Measurements from ENCODE around the gene PARP14.
"Not testable (repeated sequence)": the region's sequence is repeated elsewhere in the genome, so short reads cannot be mapped to it uniquely, and the experiment has no call there.

The PARP14 gene

DNA sequence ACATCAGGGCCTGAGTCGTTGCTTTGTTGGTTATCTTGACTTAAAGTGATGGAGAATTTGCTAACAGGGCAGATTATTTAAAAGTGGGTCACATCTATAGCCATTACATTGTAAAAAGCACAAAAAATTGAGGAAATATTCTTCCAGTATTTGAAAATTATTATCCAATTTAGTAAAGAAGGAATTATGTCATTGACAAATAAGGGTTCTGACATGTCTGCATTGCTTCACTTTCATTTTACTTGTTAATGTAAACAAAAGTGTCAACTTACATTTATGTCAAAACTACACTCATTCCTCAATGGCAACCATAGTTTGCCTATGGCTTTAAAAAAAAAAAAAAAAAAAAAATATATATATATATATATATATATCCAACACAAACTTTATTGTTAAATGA lies 3.4 kb upstream of the PARP14 start:
- DNase-seq, result no peak

DNA sequence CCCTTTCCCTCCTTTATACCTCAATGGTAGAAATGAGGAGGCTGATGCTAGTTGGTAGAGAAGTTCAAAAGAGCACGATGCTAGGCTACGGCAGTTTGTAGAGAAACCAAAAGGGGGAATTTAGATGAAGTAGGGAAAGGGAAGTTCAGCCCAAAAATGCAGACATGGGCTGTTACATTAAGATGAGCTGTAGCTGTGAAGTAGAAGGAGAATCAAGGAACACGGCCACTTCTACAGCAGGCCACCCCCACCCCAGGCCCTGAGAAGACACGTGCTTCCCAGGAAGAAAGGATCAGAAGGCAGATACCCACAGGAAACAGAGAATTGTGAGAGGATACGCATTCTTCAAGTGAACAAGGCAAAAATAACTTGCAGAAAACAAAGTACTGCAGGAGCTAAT lies 2.1 kb upstream of the PARP14 start:
- DNase-seq, result peak in 1 of 2 donors; percentile 10

DNA sequence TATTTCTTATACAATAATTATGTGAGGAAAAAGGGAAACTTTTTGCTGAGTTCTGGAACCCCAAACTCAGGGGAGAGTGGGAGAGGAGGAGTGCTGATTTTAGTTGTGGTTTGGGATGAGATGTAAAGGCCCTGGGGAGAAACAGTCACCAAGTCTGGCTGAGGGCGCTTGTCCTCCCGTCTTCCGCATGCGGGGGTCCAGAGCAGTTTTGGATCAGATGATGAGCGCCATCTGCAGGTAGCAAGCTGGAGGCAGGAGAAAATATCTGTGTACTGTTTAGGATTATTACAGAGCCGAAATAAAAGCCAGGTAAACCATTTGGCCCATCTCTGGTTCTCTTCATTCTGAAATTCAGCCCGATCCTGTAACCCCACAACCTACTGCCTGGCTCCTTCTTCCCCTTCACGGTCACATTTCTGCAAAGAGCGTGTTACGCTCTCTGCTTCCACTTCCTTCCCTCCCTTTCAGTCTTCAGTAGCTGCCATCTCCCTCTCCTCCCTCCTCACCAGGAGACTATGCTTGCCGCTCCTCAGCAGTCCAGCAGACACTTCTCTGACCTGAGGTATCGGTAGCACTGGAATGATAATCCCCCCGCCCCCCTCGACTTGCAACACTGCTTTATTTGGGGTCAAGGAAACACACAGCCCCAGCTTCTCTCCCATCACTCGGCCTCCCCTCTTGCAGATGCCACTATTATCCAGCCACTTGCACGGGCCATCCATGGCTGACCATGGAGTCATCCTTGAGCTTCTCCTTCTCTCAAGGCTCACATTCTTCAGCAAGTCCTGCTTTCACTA lies 1.4 kb upstream of the PARP14 start:
- DNase-seq, result peak; percentile 83 to 87

DNA sequence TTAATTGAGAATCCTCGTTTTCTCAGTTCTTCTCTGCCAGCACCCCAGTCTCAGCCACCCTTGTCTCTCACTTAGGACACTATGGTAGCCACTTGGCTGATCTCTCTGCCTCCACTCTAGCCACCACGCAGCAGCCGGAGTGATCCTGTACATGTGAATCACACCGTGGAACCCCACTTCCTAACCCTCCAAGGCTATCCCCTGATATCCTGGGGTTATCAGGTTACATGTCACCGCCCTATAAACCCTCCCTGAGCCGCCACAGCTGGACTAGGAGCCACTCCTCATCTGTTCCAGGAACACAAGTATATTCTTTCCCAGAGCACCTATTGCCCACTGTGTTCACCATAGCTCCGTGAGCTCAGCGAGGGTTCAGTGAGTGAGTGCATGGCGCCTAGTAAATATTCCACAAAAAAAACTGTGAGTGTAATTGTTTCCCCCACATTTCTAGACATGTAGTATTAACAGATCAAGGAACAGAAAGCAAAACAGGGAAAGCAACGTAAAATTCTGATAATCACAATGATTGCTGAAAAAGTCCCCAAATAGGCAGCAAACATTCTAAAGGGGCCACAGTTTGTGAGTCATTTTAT lies 661 bp upstream of the PARP14 start:
- peak in 1 of 2 donors; percentile 10 for DNase-seq

DNA sequence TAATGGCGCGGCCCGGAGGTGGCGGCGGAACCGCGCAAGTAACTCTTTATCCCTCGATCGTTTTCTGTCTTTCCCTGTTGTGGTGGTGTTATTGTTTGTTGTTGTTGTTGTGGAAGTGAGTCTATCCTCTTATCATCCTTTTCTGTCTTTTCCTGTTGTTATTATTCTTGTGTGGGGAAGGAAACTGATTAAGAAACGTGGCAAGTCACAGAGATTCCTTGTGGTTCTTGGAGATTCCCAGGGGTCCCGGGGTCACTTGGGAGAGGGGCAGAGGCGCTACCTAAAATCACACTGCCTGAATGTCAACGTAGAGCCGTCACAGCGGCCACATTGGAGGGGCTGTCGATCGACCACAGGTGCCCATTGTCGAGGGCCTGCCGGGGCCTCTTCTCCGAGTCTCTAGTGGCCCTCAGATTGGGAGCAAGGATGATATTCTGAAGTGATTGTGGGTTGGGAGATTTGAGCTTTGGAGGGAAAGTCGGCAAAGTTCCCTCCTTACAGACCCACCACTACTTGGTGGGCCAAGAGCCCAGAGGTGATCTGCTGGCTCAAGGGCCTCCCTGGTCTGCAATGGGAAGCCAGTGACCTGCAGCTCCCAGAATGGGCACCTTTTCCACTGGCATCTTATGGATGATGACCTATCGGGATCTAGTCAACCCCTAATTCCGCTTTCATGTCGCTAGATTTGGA lies 790 bp downstream of the PARP14 start:
- DNase-seq, result no peak

DNA sequence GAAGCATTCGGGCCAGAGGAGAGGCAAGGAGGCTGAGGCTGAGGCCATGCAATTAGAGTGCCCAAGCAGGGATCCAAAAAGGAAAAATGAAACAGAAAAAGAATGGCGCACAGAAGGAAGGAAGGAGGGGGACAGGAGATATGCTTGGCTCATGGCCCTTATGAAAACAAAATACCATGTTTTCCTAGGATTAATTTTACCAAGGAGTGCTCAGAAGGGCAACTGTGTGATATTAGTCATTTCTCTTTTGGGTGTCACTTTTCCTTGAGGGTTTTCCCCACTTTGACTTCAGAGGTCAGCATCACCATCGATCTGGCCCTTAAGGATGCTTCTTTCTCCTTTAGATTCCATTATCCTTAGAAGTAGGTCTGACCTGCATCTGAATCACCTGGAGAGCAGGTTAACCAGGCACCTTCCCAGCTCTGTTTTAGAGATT lies 1.4 kb downstream of the PARP14 start:
- DNase-seq, result no peak

DNA sequence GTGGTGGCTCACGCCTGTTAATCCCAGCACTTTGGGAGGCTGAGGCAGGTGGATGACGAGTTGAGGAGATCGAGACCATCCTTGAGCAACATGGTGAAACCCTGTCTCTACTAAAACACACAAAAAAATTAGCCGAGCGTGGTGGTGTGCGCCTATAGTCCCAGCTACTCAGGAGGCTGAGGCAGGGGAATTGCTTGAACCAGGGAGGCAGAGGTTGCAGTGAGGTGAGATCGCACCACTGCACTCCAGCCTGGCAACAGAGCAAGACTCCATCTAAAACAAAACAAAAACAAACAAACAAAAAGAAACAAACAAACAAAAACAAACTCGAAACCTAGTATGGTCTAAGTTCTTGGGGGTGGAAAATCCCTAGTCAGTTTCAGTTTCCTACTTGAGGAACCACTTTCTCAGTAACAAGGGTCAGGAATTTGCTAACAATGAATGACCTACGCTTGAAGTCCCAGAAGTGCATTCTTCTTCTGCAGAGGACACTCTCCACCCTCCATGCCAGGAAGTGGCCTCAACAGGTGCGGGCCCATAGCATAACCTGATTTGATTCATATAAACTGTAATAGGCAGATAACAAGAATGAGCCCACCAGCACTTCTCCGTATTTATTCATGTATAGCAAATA lies 2.3 kb downstream of the PARP14 start:
- peak; percentile 18 to 29 for DNase-seq

DNA sequence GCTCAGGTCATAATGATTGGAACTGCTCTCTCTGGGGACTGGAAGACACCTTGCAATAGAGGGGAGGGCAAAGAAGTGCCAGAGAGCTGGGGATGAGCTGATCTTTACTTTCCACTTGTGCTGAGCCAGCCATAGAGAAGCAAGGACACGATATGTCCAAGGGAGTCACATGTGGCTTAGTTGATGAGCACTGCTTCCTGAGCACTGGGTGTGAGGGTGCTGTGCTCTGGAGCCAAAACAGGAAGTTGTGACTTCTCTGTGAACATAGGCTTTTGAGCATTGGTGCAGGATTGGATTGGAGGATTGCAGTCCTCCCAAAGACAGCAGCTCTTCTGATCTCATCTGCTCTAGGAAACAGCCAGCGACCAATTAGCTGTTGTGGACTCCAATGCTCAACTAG lies 6.7 kb downstream of the PARP14 start:
- DNase-seq, result no peak

DNA sequence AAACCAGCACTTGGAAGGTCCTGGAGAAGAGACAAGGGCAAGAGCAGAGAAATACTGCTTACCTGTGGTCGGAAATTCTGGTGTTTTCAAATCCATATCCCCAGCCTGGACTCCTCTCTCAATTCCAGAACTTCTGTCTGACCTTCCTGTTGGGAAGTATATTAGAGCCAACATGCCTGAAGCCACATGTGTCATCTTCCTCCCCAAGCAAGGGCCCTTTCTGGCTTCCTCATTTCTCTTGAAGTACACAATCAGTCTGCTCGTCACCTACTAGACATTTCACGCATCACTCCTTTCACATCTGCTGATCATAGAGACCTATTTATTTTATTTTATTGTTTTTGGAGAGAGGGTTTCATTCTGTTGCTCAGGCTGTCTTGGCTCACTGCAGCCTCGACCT lies 8.4 kb downstream of the PARP14 start:
- DNase-seq, result peak in 1 of 2 donors; percentile 30

DNA sequence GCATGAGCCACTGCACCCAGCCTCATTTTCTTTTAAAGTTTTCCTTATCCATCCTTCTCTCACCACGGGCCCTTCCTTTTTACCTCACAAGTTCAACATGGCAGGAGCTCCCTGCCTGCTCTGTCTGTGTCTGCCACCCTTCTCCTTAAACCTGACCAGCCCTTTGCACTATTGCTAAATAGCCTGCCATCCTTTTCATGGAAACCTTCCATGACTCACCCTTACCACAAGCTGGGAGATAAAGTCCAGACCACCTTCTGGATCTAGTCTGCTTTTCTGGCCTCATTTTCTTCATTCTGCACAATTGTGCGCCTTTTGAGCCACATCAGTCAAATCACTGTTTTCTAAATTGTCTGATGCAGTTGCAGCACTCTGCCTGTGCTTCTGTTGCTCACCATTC lies 8.9 kb downstream of the PARP14 start:
- DNase-seq, result no peak

DNA sequence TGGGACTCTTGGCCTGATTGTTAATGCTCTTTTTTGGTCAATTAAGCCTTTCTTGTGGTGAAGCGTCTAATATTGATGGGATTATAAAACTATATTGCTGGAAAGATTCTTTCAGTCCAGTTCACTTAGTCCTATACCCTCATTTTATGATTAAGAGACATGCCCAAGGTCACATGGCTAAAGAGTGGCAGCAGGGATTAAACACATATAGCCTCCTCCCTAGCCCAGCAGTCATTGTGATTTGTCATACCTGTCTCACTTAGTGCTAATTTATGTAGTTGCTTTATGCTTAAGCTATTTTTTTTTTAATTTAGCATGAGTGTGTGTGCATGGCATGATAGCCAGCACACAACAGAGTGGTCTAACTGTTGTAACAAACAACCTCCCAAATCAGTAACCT lies 9.5 kb downstream of the PARP14 start:
- DNase-seq, result no peak

DNA sequence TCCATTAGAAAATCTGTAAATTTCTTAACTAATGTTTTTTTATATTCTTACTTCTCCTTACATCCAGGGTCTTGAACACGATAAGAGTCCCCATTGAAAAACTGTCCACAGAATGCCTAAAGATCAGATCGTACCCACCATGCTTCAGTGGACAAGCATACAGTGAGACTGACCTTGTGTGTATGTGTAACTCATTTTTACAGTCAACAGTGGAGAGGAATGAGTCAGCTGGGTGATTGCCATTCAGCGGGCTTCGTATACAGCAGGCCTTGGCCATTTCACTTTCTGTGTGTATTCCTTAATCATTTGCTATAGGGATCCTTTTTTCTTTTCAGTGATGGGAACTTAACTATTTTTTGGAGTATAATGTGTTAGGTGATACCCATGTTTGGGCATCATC lies 10.6 kb downstream of the PARP14 start:
- DNase-seq, result no peak

DNA sequence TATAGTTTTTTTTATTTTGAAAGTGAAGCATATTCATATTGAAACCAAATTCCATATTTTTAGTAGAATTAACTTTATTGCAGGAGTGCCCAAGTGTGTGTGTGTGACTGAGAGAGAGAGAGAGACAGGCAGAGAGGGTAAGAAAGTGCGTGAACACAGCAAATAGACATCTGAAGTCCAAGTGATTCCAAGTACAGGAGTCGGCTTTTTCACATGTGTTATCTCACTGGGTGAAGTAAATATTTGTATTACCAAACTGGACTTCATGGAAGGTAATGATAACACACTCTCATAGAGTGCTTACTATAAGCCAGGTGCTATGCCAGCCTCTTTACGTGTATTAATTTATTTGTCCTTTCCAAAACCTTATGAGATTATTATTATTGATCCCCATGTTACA lies 12.0 kb downstream of the PARP14 start:
- no peak for DNase-seq

DNA sequence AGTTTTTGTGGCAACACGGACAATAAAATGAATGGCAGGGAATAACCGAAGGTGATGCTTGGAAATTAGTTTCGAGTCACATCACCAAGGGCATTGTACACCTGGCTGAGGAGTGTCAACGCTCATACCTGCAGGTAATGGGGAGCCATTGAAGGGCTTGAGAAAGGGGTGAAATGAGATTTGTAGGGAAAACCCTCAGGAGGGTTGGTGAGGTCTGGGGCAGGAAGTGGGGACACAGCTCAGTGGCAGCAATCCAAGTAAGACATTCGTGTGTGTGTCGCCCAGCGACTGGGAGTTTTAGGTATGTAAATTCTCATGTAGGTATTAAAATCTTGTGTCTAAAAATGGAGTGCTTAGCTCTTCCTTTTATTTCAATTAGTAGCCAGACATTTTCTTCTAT lies 14.3 kb downstream of the PARP14 start:
- DNase-seq, result peak in 1 of 2 donors; percentile 66

DNA sequence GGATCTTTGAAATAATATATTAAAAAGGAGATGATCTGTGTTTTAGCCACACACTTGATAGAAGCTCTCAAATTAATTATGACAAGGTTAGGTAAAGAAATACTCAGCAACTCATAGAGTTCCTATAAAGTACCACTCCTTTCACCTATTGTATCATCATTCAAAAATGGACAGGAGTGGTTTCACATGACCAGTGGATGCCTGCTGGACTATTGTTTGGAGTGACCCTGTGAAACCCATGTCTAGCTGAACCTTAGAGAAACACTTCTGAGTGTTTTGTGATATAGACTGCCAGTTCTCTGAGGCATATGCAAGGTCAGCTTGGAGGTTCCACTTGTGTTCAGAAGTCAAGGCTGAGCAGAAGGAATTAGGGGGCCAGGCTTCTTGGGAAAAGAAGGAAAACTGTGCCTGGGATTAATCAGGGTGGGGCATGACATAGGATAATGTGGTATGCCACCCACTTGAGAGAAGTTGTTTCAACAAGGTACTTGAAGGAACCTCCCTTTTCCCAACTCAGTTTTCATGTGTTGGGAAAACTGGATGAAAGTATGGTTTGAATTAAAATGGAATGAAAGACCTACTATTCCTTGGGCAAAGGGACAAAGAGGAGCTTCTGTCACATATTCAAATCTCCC lies 15.4 kb downstream of the PARP14 start:
- no peak for DNase-seq

DNA sequence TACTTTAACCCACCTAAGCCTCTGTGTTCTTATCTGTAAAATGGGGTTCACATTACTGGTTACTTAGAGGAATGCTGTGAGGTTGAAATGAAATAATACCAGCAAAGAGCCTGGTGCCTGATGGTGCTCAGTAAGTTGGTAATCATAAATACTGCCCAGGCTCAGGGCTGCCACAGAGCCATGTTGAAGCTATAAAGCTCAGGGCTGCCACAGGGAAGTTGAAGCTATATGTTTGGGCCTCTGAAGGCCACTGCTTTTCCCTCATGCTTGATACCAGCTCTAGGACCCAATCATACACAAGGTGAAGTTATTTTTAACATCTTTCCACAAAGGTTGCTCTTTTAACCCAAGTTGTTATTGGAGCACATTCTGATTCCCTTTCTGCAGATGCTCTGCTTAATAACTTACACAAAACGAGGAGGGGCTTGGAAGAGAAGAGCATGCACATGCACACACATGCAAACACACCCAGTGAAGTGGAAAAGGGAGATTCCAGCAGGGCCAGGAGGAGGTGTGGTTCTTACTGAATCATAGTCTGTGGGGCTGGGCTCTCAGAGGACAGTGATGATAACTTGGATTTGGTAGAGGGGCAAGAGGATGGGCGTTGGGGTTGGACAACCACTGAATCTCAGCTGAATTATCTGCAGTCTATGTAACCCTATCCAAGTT lies 17.4 kb downstream of the PARP14 start:
- peak in 1 of 2 donors; percentile 71 for DNase-seq

DNA sequence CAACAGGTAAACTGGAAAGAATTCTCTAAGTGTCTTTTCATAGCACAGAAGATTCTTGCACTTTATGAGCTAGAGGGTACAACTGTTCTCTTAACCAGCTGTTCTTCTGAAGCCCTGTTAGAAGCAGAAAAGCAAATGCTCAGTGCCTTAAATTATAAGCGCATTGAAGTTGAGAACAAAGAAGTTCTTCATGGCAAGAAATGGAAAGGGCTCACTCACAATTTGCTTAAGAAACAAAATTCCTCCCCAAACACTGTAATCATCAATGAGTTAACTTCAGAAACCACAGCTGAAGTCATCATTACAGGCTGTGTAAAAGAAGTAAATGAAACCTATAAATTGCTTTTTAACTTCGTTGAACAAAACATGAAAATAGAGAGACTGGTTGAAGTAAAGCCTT lies 19.6 kb downstream of the PARP14 start:
- no peak for DNase-seq

DNA sequence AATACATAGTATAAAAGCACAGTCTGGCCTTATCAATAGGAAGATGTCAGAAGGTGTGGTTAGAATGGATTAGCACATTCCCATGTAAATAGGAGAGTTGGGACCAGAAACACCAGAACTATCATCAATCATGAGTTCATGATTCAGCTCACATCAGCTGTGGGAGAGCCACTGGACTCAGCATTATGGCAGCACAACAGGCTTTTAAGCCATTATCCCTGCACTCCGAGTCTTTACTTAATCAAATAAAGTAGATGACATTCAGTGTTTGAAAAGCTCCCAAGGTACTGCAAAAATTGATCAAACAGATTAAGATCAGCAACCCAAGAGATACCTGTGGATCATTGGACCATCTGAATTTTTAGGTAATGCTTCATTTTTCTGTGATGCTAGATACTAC lies 24.7 kb downstream of the PARP14 start:
- DNase-seq, result no peak

DNA sequence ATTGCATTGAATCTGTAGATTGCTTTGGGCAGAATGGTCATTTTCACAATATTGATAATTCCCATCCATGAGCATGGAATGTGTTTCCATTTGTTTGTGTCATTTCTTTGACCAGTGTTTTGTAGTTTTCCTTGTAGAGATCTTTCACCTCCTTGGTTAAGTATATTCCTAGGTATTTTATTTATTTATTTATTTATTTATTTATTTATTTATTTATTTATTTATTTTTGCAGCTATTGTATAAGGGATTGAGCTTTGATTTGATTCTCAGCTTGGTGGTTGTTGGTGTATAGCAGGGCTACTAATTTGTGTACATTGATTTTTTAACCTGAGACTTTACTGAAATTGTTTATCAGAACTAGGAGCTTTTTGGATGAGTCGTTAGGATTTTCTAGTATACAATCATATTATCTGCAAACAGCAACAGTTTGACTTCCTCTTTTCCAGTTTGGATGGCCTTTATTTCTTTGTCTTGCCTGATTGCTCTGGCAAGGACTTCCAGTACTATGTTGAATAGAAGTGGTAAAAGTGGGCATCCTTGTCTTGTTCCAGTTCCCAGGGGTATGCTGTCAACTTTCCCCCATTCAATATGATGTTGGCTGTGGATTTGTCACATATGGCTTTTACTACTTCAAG lies 30.1 kb downstream of the PARP14 start:
- not testable (repeated sequence) for DNase-seq

DNA sequence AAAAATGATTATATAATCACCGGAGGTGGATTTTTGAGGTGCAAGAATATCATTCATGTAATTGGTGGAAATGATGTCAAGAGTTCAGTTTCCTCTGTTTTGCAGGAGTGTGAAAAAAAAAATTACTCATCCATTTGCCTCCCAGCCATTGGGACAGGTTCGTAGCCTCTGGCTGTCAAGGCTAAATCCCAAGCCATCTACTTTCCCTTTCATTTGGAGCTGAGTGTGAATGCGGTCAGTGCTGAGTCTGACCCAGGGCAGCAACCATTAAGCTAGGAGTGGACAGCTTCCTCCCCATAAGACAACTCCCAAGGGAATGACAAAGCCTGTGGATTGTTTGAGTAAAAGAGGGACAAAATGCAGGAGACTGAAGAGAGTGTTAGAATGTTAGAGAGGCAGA lies 33.6 kb downstream of the PARP14 start:
- no peak for DNase-seq

DNA sequence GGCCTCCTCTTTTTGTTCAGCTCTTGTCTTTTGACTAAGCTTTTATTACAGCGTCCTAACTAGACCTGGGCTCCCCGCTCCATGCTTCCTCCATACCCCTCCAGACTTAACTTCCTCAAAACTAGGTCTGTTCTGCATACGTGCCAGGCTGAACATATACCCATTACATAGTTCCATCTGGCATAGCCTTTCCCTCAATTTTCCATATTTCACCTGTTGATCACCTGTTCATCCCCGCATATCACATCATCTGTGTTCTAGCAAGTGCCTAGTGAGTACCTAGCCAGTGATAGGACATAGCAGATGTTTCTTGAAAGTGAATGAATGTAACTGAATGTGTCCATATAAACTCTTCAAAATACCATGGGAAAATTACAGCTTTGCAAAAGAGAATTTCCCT lies 36.0 kb downstream of the PARP14 start:
- DNase-seq, result no peak
